T-helper 2 cell treated with Interferon-gamma antibody and Interleukin-4, amounts not matched to agents 5 μg/mL and 100 μg/mL, for 36 hours (primary cell): Measurements from ENCODE around the gene TCTA.

ENCODE experiments used
- DNase-seq: peaks from one replicate; pipeline ENCODE4 v3.0.0; 2021; ENCODE audit warnings: low spot score
- H3K27ac Mint-ChIP-seq: one replicate; pipeline ENCODE4 v1.8.0; 2021; ENCODE audit warnings: mild to moderate bottlenecking, mixed read lengths
- H3K27me3 Mint-ChIP-seq: one replicate; pipeline ENCODE4 v1.8.0; 2021; ENCODE audit warnings: low read depth, mixed read lengths
- H3K36me3 Mint-ChIP-seq: one replicate; pipeline ENCODE4 v1.8.0; 2021; ENCODE audit warnings: low read depth, mixed read lengths
- H3K4me1 Mint-ChIP-seq: one replicate; pipeline ENCODE4 v1.8.0; 2021; ENCODE audit warnings: low read depth, mixed read lengths
- H3K4me3 Mint-ChIP-seq: one replicate; pipeline ENCODE4 v1.8.0; 2022; ENCODE audit warnings: mild to moderate bottlenecking, moderate library complexity, mixed read lengths
- H3K9me3 Mint-ChIP-seq: one replicate; pipeline ENCODE4 v1.8.0; 2021; ENCODE audit warnings: mixed read lengths

Gene TCTA

GRCh38 chr3:49460188-49460890 is 48.1 kb downstream of the TCTA start:
- no peak overlapping the region for H3K4me3 Mint-ChIP-seq
- no peak for DNase-seq
- no peaks in the 10 kb centered on the region for H3K27me3 Mint-ChIP-seq
- peaks cover 3% of the 10 kb centered on the region for H3K4me1 Mint-ChIP-seq
- H3K36me3 Mint-ChIP-seq, result no peaks in the 10 kb centered on the region
- no peak overlapping the region for H3K27ac Mint-ChIP-seq
- H3K9me3 Mint-ChIP-seq, result no peaks in the 10 kb centered on the region

- Mint-ChIP-seq H3K4me3 (no peak overlapping the region), H3K9me3 (no peaks in the 10 kb centered on the region), H3K27me3 (no peaks in the 10 kb centered on the region), H3K27ac (no peak overlapping the region), H3K36me3 (no peaks in the 10 kb centered on the region), H3K4me1 (peaks cover 3% of the 10 kb centered on the region)
- no peak for DNase-seq
Measured at GRCh38 chr3:49460956-49461355, 48.7 kb downstream of the TCTA start.

GRCh38 chr3:49461443-49462171 is 49.4 kb downstream of the TCTA start:
- peak overlapping the region; percentile 29 for H3K27ac Mint-ChIP-seq

GRCh38 chr3:49462222-49462621 is 50.0 kb downstream of the TCTA start:
- Mint-ChIP-seq H3K9me3 (no peaks in the 10 kb centered on the region), H3K36me3 (no peaks in the 10 kb centered on the region), H3K27me3 (no peaks in the 10 kb centered on the region), H3K4me1 (peaks cover 3% of the 10 kb centered on the region), H3K4me3 (no peak overlapping the region), H3K27ac (no peak overlapping the region)
- no peak for DNase-seq

More at GRCh38 chr3:49461443-49462171, 49.4 kb downstream of the TCTA start:
- Mint-ChIP-seq H3K27me3 (no peaks in the 10 kb centered on the region), H3K4me3 (no peak overlapping the region), H3K36me3 (no peaks in the 10 kb centered on the region), H3K4me1 (peaks cover 3% of the 10 kb centered on the region), H3K9me3 (no peaks in the 10 kb centered on the region)
- no peak for DNase-seq

GRCh38 chr3:49465270-49466034 is 53.2 kb downstream of the TCTA start:
- no peaks in the 10 kb centered on the region for H3K9me3 Mint-ChIP-seq
- H3K27ac Mint-ChIP-seq, result no peak overlapping the region
- no peak for DNase-seq

More at GRCh38 chr3:49465270-49466034, 53.2 kb downstream of the TCTA start:
- Mint-ChIP-seq H3K36me3 (no peaks in the 10 kb centered on the region), H3K4me1 (peaks cover 9% of the 10 kb centered on the region), H3K4me3 (no peak overlapping the region), H3K27me3 (no peaks in the 10 kb centered on the region)
